Vagina (tissue), 2 donors: Measurements from ENCODE around the gene WDR70. TPM values are rescaled to one million over a fixed set of nuclear protein-coding genes. Genes with fewer than 3 reads are reported as not detected.

Source experiments
- DNase-seq, 2 donors: peaks; one replicate each; pipeline ENCODE4 v3.0.0-alpha.2; 2017; ENCODE audit errors: extremely low spot score in 2 of 2
- H3K27ac ChIP-seq: fragments of 200-600 bp; sonication (generic); one replicate; pipeline ENCODE4 v1.5.1; 2019
- H3K27me3 ChIP-seq: fragments of 200-600 bp; sonication (generic); one replicate; pipeline ENCODE4 v1.5.1; 2019
- H3K36me3 ChIP-seq, 2 donors: fragments of 200-600 bp; sonication (generic); one replicate each; pipeline ENCODE4 v1.5.1; 2017 to 2019
- H3K4me1 ChIP-seq: fragments of 200-600 bp; sonication (generic); one replicate; pipeline ENCODE4 v1.5.1; 2019
- H3K4me3 ChIP-seq, 2 donors: fragments of 200-600 bp; sonication (generic); 1 replicate in 1 of 2; 2 replicates in 1 of 2; pipeline ENCODE4 v1.5.1; 2016 to 2019
- H3K9me3 ChIP-seq: fragments of 200-600 bp; sonication (generic); one replicate; pipeline ENCODE4 v1.5.1; 2019
- CTCF ChIP-seq, 3 experiments: fragments of 450-650 bp in 2 of 3; fragments of 200-600 bp in 1 of 3; sonication (generic) in 1 of 3; IDR thresholded peaks; one replicate each; pipeline ENCODE4 v1.5.1; 2017 to 2019; ENCODE audit warnings: antibody characterized with exemption in 3 of 3, mild to moderate bottlenecking in 2 of 3, moderate library complexity in 2 of 3
- POLR2A ChIP-seq, 2 donors: fragments of 450-650 bp; IDR thresholded peaks; one replicate each; pipeline ENCODE4 v1.6.1; 2017; ENCODE audit warnings: antibody characterized with exemption in 2 of 2, mild to moderate bottlenecking in 2 of 2, moderate library complexity in 2 of 2
- POLR2AphosphoS5 ChIP-seq, 2 donors: sonication (generic); formaldehyde crosslinking; IDR thresholded peaks; one replicate each; pipeline ENCODE4 v1.9.0; 2017; ENCODE audit warnings: antibody characterized with exemption in 2 of 2, mild to moderate bottlenecking in 2 of 2, low read depth in 1 of 2; ENCODE audit not compliant: insufficient read depth in 1 of 2
- intact Hi-C: fragments of 100-400 bp; cut with DNase I; formaldehyde crosslinking; loops from one replicate; pipeline ENCODE4 v1.15.1; 2023
- total RNA-seq: library from RNA; depleted of rRNA; stranded (reverse); fragments of >200 nt; gene quantifications from one replicate; pipeline ENCODE4 v1.2.3, GENCODE V29; 2016

WDR70 gene
- total RNA-seq, 1 donor from 2014 or later = 31.4 TPM

- no peaks in the 10 kb centered on the region for H3K27me3 ChIP-seq
- no peak overlapping the region for H3K4me3 ChIP-seq
- intact Hi-C loops = no loop called here
- H3K27ac ChIP-seq = no peak overlapping the region
- DNase-seq = no peak
- no peak for TF ChIP-seq CTCF (IDR thresholded peaks at IDR 0.05)
- TF ChIP-seq POLR2AphosphoS5 (IDR thresholded peaks at IDR 0.05; ENCODE audit: insufficient read depth in 1 of 2, low read depth in 1 of 2) = no peak
- no peak for TF ChIP-seq POLR2A (IDR thresholded peaks at IDR 0.05)
- H3K4me1 ChIP-seq = peaks cover 35% of the 10 kb centered on the region
- H3K9me3 ChIP-seq = no peaks in the 10 kb centered on the region
- no peaks in the 10 kb centered on the region for H3K36me3 ChIP-seq
Measured at GRCh38 chr5:37737326-37738056, 358.4 kb downstream of the WDR70 start.

GRCh38 chr5:37738057-37738691, 359.1 kb downstream of the WDR70 start:
- Histone ChIP-seq H3K27ac (no peak overlapping the region), H3K4me1 (peaks cover 35% of the 10 kb centered on the region), H3K4me3 (no peak overlapping the region), H3K9me3 (no peaks in the 10 kb centered on the region), H3K36me3 (no peaks in the 10 kb centered on the region), H3K27me3 (no peaks in the 10 kb centered on the region)
- DNase-seq = no peak
- intact Hi-C loops = no loop called here
- TF ChIP-seq POLR2A (IDR thresholded peaks at IDR 0.05) (no peak), POLR2AphosphoS5 (IDR thresholded peaks at IDR 0.05; ENCODE audit: insufficient read depth in 1 of 2, low read depth in 1 of 2) (no peak), CTCF (IDR thresholded peaks at IDR 0.05) (no peak)

- Histone ChIP-seq H3K4me1 (peaks cover 35% of the 10 kb centered on the region), H3K27ac (peak overlapping the region; percentile 7), H3K36me3 (no peaks in the 10 kb centered on the region), H3K27me3 (no peaks in the 10 kb centered on the region), H3K4me3 (no peak overlapping the region), H3K9me3 (no peaks in the 10 kb centered on the region)
- TF ChIP-seq POLR2A (IDR thresholded peaks at IDR 0.05) (no peak), POLR2AphosphoS5 (IDR thresholded peaks at IDR 0.05; ENCODE audit: insufficient read depth in 1 of 2, low read depth in 1 of 2) (no peak), CTCF (IDR thresholded peaks at IDR 0.05) (no peak)
- no peak for DNase-seq
- intact Hi-C loops = no loop called here
Measured at GRCh38 chr5:37738865-37739488, 359.9 kb downstream of the WDR70 start.

GRCh38 chr5:37739817-37740261, 360.7 kb downstream of the WDR70 start:
- H3K4me1 ChIP-seq = peaks cover 35% of the 10 kb centered on the region
- intact Hi-C loops = no loop called here
- no peak overlapping the region for H3K4me3 ChIP-seq
- no peak for DNase-seq
- no peaks in the 10 kb centered on the region for H3K27me3 ChIP-seq
- H3K36me3 ChIP-seq = no peaks in the 10 kb centered on the region
- TF ChIP-seq POLR2AphosphoS5 (IDR thresholded peaks at IDR 0.05; ENCODE audit: insufficient read depth in 1 of 2, low read depth in 1 of 2) (peak in 1 of 2 donors; percentile 40), CTCF (IDR thresholded peaks at IDR 0.05) (no peak)
- H3K9me3 ChIP-seq = no peaks in the 10 kb centered on the region
- H3K27ac ChIP-seq = no peak overlapping the region
